ENCODE data around the gene C11orf86. TPM values are rescaled to one million over a fixed set of nuclear protein-coding genes. Genes with fewer than 3 reads are reported as not detected.
A peak's percentile ranks its signal among the peaks of the same experiment; 100 is the strongest.

C11orf86 gene
- total and polyA plus RNA-seq, 2 of the 8 experiments (the other 6 are each of a cell fraction or from before 2014, with no cell fraction given): 0.91 to 0.97 TPM

DNA sequence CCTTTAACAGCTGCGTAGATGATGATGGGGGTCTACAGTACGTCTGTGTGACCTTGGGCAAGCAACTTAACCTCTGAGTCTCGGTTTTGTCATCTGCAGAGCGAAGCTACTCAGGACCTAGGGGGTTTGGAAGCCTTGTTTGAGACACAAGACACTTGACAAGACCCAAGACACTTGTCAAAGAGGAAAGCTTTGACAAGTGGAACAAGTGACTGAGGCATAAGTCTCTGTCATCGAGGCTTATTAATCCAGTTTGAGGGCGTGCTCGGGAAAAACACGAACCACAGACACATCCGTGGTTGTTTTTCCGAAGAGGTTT lies 16.2 kb upstream of the C11orf86 start:
- no peak for FAIRE-seq
- no peak overlapping the region for H2BK120ac ChIP-seq (replicated peaks; ENCODE audit: low read depth, low read length)
- CTCF ChIA-PET (ENCODE audit: partially characterized antibody): interaction anchor here (0.7 to 3.6 kb wide), 6 partner anchors 9 to 222 kb away, joined by 3 to 25 read pairs (median 3); partner anchors contain the start of genes C11orf86 and SYT12

More for the DNA sequence above, 16.2 kb upstream of the C11orf86 start:
- no peaks in the 10 kb centered on the region for H3K9me3 ChIP-seq (ENCODE audit: insufficient read depth in 2 of 2, low read depth in 1 of 2, low read length in 1 of 2)
- TF ChIP-seq PHF8 (conservative IDR thresholded peaks at IDR 0.05; ENCODE audit: low read depth, low read length) (0 out of 2 replicates have a peak, but pooled peaks have one; percentile 13), SIN3A (conservative IDR thresholded peaks at IDR 0.05 in 1 of 2, IDR thresholded peaks at IDR 0.05 in 1 of 2; ENCODE audit: low read depth in 1 of 2, low read length in 2 of 2) (peak in 1 of 2 experiments; percentile 45; a peak in 1 of 4 replicates)
- TF ChIP-seq, protein P1, sequence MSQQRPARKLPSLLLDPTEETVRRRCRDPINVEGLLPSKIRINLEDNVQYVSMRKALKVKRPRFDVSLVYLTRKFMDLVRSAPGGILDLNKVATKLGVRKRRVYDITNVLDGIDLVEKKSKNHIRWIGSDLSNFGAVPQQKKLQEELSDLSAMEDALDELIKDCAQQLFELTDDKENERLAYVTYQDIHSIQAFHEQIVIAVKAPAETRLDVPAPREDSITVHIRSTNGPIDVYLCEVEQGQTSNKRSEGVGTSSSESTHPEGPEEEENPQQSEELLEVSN (IDR thresholded peaks at IDR 0.05): no peak
- H3K4ac ChIP-seq (replicated peaks; ENCODE audit: insufficient read length, low read depth, low read length): no peak overlapping the region
- POLR2A ChIA-PET (ENCODE audit: partially characterized antibody): interaction anchor here (0.7 to 3.8 kb wide), 9 partner anchors 12 to 116 kb away, joined by 3 to 11 read pairs (median 4); partner anchors contain the start of gene RCE1
- H2BK12ac ChIP-seq (ENCODE audit: low read depth, low read length): peak overlapping the region; percentile 96
- H3K79me2 ChIP-seq (ENCODE audit: control insufficient read depth in 1 of 2, insufficient read depth in 2 of 2, low read length in 2 of 2): peaks cover 0 to 4% of the 10 kb centered on the region in 2 experiments; a peak in 1 of 4 replicates
- H3K4me2 ChIP-seq (ENCODE audit: insufficient read depth in 1 of 2, low read depth in 2 of 2, low read length in 2 of 2): peak overlapping the region; percentile 81 to 88
- H3K36me3 ChIP-seq (ENCODE audit: control insufficient read depth in 2 of 4, insufficient read depth in 4 of 4, low read length in 3 of 4): no peaks in the 10 kb centered on the region
- peak overlapping the region; percentile 32; the same call in 1 of the 2 replicates for H2BK5ac ChIP-seq (ENCODE audit: low read depth, low read length)
- H3K4me1 ChIP-seq (replicated peaks in 1 of 4; ENCODE audit: control insufficient read depth in 3 of 4, insufficient read depth in 4 of 4, low read length in 3 of 4): peaks cover 3 to 16% (median 7%) of the 10 kb centered on the region in 4 experiments
- no peak overlapping the region for H2BK15ac ChIP-seq (ENCODE audit: low read length)
- H4K5ac ChIP-seq (ENCODE audit: insufficient read length, low read depth, low read length): peak overlapping the region; percentile 2
- peak overlapping the region; percentile 32 to 57 (median 38); a peak in 7 of 8 replicates for H3K4me3 ChIP-seq (ENCODE audit: extremely low read depth in 1 of 4, insufficient read depth in 2 of 4, low read depth in 3 of 4, low read length in 4 of 4)
- no peak overlapping the region for H3K14ac ChIP-seq (ENCODE audit: insufficient read length)
- H3K56ac ChIP-seq (replicated peaks; ENCODE audit: insufficient read length, low read depth, low read length): no peak overlapping the region
- H3K27me3 ChIP-seq (replicated peaks in 1 of 4; ENCODE audit: control insufficient read depth in 3 of 4, extremely low read depth in 1 of 4, insufficient read depth in 3 of 4, low read length in 3 of 4): peaks cover 0 to 6% (median 4%) of the 10 kb centered on the region in 4 experiments; a peak in 4 of 7 replicates
- WGBS, 2 experiments (ENCODE audit: extremely low coverage in 1 of 2, insufficient coverage in 1 of 2, insufficient read length in 1 of 2, insufficient replicate concordance in 2 of 2, low coverage in 1 of 2, low lambda C conversion rate in 2 of 2, missing lambda C conversion rate in 1 of 2): 40% methylated on average over 10 of the region's 10 CpGs; no CpG with 5 or more reads in 1 of the 2 experiments
- no peak for DNase-seq (ENCODE audit: low read depth in 1 of 2, low spot score in 2 of 2)
- no peaks in the 10 kb centered on the region for H3K79me1 ChIP-seq (ENCODE audit: low read depth, low read length)
- H4K91ac ChIP-seq (replicated peaks; ENCODE audit: insufficient read length, low read length): peak overlapping the region; percentile 4
- H3K9ac ChIP-seq (replicated peaks in 1 of 4; ENCODE audit: extremely low read depth in 1 of 4, low read depth in 3 of 4, low read length in 3 of 4): peak overlapping the region in 3 of 4 experiments; percentile 35 to 72 (median 61); a peak in 5 of 7 replicates
- peak overlapping the region; percentile 56; the same call in 1 of the 2 replicates for H3K27ac ChIP-seq (ENCODE audit: low read depth, low read length)
- no peak overlapping the region for H3K23ac ChIP-seq (ENCODE audit: insufficient read length)
- peak overlapping the region; percentile 33 for H3K18ac ChIP-seq (ENCODE audit: extremely low read depth, low read length)
- H4K8ac ChIP-seq (ENCODE audit: extremely low read depth, insufficient read depth, low read length): peak overlapping the region; percentile 84; the same call in 1 of the 2 replicates
- H3K23me2 ChIP-seq (ENCODE audit: low read depth, low read length): peaks cover 5% of the 10 kb centered on the region
- H2AFZ ChIP-seq (ENCODE audit: low read length): peak overlapping the region; percentile 99
- H2BK20ac ChIP-seq (ENCODE audit: low read length): 0 out of 2 replicates have a peak overlapping the region, but pooled peaks have one; percentile 0
- peak overlapping the region; percentile 18; the same call in 1 of the 2 replicates for H2AK5ac ChIP-seq (ENCODE audit: low read depth, low read length)
- H4K20me1 ChIP-seq (replicated peaks in 1 of 2; ENCODE audit: control insufficient read depth in 1 of 2, insufficient read depth in 2 of 2, low read length in 2 of 2): no peaks in the 10 kb centered on the region
